GM21360 (cell line): ENCODE measurements around the gene PCDHGC4.

Source experiments
- ATAC-seq: cut with Tn5 transposase; IDR thresholded peaks from one replicate; pipeline ENCODE4 v1.9.1; 2021; ENCODE audit warnings: mild to moderate bottlenecking, moderate library complexity; ENCODE audit not compliant: unreplicated experiment

Gene PCDHGC4

DNA sequence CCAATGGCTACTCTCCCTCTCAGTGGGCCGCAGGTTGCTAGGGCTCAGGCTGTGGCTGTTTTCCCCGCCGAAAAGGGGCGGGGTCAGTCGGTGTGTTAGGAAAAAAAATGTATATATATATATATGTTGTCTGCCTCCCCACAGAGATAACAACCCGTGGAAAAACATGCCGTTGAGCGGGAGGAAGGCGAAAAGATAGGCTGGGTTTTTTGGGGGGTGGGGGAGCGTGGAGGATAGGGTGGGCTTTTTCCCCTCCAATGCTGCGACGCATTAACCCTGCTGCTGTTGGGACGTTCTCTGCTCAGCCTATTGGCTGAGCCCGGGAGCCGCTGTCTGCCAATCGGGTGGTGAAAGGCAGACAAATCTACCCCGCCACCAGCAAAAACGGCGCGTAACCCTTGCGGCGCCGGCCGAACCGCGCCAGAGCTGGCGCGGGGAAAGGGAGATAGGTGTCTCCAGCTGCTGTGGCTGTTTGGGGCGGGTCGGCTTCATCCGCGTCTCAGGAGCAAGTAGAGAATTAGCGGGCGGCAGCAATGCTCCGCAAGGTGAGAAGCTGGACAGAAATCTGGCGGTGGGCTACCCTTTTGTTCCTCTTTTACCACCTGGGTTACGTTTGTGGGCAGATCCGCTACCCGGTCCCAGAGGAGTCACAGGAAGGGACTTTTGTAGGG lies at the start of gene PCDHGC4:
Gene PCDHGC4, plus strand, starts transcription at position 390 of the 671 bp plus-strand sequence. Its CDS starts 144 bp downstream, at position 534.
- no peak for ATAC-seq

DNA sequence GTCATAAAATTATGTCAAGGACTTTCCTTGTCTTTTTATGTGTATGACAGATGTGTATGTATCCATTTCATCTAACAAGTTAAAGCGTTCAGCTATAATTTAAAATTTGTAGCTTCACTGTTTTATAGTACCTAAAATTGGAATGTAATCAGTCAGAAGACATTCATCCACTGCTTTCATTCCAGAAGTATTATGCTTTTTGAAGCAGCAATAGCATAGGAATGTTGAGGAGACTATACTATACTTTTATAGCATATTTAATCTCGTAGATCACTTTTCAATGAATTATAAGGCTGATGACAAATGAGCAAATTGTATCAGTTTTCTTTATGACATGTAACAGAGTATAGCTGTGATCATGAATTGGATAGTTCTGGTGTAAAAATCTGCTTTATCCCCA lies 47.6 kb upstream of the PCDHGC4 start:
- no peak for ATAC-seq

DNA sequence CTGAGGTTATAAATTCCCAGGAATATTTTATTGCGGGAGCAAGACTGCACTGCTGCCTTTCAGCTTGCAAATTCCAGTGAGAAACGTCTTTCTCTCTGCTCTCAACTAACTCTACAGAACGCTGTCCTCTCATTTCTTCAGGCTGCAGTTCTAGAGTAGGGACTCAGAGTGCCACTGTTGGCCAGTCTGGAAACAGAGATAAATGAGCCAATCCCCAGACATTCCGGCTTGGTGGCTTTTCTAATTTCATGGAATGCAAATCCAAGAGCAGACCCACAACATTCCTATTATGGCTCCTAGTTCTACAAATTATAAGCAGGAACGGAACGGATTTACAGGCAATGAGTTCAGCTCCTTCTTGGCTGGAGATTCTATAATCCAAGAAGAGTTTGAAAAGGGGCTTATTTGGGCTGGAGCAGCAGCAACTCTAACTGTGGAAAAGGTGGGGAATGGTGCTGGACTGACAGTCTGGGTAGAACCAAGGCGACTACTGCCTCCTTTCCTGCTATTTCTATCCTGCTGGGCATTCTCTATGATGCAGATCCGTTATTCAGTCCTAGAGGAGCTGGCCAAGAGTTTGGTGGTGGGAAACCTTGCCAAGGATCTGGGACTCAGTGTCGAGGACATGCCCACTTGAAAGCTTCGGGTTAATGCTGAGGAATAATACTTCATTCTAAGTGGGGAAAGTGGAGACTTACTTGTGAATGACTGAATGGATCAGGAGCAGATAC lies 45.3 kb upstream of the PCDHGC4 start:
- ATAC-seq: no peak

DNA sequence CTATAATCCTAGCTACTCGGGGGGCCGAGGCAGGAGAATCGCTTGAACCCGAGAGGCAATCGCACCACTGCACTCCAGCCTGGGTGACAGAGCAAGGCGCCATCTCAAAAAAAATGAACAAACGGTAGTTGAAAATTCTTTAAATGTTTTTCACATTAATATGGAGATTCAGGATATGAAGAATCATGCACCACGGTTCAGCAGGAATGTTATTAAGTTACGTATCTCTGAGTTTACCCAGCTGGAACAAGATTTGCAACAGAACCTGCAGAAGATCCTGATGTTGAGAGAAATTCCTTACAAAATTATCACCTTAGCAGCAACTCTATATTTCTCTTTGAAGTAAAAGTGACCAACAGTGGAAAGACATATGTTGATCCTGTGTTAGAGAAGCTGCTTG lies 44.5 kb upstream of the PCDHGC4 start:
- ATAC-seq: no peak

DNA sequence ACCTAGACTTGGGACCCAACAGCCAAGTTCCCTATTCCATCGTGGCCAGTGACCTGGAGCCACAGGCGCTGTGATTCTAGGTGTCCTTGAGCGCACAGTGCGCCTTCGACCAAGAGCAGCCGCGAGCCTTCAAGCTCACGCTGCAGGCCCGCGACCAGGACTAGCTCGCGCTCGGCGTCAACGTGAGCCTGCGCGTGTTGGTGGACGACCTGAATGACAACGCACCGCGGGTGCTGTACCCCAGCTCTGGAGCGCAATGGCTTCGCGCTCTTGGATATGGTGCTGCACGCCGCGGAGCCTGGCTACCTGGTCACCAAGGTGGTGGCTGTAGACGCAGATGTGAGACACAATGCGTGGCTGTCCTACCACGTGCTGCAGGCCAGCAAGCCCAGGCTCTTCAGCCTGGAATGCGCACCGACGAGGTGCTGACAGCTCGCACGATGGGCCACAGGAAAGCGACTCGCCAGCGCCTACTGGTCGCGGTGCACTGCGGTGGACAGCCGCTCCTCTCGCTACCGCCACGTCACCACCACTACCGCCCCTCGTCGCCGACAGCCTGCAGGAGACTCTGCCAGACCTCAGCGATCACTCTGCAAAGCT lies 43.2 kb upstream of the PCDHGC4 start:
- no peak for ATAC-seq

DNA sequence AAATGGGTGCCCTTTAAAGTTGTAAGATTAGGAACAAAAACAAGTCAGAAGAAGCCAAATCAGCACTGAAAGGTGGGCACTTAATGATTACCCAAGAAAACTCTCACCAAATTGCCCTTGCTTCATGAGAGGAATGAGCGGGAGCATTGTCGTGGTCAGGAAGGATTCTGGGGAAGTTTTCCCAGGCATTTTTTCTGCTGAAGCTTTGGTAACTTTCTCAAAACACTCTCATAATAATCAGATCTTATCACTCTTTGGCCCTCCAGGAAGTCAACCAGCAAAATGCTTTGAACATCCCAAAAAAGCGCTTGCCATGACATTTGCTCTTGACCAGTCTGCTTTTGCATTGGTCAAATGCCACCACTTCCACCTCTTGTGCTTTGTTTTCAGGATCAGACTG lies 19.5 kb upstream of the PCDHGC4 start:
- no peak for ATAC-seq

DNA sequence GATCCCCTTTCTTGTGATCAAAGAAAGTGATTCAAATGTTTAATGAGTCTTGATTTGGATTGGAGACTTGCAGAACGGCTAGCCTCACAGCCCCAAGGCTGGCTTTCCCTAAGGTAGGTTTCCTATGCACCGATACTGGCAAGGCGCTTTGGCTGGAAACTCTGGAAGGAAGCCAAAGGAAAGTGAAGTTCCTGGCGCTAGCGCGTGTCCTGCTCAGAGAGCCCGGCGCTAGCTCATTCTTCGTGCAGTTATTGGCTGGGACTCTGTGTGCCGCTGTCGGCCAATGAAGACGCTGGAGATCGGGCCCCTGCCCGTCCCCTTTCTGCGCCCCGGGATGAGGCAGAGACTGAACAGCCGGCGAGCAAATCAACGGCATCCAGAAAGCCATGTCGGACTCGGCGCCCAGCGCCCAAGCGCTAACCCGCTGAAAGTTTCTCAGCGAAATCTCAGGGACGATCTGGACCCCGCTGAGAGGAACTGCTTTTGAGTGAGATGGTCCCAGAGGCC lies 9.2 kb upstream of the PCDHGC4 start, which contains the start of gene PCDHGC3:
Gene PCDHGC3, plus strand, starts transcription at position 342 of the 507 bp plus-strand sequence. Its CDS starts 151 bp downstream, at position 493.
- peak; percentile 97 for ATAC-seq

DNA sequence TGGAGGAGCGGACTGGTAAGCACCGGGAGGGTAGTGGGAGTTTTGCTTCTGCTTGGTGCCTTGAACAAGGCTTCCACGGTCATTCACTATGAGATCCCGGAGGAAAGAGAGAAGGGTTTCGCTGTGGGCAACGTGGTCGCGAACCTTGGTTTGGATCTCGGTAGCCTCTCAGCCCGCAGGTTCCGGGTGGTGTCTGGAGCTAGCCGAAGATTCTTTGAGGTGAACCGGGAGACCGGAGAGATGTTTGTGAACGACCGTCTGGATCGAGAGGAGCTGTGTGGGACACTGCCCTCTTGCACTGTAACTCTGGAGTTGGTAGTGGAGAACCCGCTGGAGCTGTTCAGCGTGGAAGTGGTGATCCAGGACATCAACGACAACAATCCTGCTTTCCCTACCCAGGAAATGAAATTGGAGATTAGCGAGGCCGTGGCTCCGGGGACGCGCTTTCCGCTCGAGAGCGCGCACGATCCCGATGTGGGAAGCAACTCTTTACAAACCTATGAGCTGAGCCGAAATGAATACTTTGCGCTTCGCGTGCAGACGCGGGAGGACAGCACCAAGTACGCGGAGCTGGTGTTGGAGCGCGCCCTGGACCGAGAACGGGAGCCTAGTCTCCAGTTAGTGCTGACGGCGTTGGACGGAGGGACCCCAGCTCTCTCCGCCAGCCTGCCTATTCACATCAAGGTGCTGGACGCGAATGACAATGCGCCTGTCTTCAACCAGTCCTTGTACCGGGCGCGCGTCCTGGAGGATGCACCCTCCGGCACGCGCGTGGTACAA lies 8.5 kb upstream of the PCDHGC4 start:
- ATAC-seq: peak; percentile 29

DNA sequence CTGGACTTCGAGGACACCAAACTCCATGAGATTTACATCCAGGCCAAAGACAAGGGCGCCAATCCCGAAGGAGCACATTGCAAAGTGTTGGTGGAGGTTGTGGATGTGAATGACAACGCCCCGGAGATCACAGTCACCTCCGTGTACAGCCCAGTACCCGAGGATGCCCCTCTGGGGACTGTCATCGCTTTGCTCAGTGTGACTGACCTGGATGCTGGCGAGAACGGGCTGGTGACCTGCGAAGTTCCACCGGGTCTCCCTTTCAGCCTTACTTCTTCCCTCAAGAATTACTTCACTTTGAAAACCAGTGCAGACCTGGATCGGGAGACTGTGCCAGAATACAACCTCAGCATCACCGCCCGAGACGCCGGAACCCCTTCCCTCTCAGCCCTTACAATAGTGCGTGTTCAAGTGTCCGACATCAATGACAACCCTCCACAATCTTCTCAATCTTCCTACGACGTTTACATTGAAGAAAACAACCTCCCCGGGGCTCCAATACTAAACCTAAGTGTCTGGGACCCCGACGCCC lies 7.7 kb upstream of the PCDHGC4 start:
- ATAC-seq: no peak

DNA sequence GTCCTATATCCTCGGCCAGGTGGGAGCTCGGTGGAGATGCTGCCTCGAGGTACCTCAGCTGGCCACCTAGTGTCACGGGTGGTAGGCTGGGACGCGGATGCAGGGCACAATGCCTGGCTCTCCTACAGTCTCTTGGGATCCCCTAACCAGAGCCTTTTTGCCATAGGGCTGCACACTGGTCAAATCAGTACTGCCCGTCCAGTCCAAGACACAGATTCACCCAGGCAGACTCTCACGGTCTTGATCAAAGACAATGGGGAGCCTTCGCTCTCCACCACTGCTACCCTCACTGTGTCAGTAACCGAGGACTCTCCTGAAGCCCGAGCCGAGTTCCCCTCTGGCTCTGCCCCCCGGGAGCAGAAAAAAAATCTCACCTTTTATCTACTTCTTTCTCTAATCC lies 7.0 kb upstream of the PCDHGC4 start:
- ATAC-seq: no peak

DNA sequence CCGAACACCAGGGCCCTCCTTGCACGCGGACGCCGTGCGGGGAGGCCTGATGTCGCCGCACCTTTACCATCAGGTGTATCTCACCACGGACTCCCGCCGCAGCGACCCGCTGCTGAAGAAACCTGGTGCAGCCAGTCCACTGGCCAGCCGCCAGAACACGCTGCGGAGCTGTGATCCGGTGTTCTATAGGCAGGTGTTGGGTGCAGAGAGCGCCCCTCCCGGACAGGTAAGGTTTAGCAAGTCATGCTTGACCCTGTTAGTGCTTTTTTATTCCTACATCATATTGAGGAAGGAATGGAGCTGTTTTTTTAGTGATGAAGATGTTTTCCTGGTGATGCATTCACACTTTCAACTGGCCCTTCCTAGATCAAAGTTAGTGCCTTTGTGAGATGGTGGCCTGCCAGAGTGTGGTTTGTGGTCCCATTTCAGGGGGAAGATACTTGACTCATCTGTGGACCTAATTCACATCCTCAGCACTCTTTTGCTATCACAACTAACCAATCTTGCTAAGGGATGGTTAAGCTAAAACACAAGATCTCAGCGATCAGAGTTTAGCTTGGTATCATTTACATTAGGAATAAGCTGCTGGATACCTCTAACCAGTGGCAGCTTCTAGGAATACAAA lies 6.4 kb upstream of the PCDHGC4 start:
- no peak for ATAC-seq

DNA sequence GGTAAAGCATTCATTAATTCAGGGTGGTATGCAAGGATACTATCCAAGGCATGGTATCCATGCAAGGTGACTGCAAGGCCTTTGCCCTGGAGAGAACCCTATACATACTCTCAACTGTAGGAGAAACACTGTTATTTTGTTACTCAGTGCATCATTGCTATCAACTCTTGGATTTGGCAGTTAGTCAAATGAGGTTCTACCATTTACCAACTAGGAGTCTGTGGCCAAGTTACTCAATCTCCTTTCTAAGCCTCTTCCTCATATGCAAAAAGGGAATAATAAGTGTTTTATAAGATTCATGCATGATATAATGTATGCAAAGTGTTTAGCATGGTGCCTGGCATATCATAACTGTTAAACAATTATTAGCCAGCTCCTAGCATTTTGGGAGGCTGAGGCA lies 5.1 kb upstream of the PCDHGC4 start:
- ATAC-seq: no peak

DNA sequence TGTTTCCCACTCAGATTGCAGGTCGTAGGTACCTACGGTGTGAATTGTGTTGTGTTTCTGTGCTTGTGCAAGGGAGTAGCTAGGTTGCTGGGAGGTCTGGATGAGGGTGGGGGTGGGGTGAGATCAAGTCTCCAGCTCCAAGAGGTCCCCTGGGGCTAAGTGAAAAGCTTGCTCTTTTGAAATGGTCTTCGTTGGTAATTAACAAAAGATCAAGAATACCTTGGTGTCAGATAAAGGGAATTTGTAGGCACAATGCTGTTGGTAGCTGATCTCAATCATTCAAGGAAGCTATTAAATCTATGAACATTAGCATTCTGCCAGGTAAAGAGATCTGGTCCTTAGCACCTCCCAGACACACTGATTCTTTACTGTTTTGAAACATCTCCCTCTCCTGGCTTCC lies 928 bp upstream of the PCDHGC4 start:
- ATAC-seq: no peak

DNA sequence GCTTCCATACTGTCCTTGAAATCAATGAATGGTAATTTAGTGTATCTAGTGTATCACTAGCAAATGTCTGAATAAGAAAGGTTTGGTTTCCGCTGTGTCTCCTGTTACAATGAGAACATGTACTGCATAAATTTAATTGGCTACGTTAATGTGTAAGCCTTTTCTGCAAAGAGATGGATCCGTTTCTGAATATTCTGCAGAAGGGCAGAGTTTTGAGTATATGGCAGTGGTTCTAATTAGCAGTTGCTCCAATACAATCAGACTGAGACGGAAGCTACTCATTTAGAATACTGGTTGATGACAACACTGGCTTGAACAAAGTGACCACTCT lies 555 bp upstream of the PCDHGC4 start:
- ATAC-seq: no peak

DNA sequence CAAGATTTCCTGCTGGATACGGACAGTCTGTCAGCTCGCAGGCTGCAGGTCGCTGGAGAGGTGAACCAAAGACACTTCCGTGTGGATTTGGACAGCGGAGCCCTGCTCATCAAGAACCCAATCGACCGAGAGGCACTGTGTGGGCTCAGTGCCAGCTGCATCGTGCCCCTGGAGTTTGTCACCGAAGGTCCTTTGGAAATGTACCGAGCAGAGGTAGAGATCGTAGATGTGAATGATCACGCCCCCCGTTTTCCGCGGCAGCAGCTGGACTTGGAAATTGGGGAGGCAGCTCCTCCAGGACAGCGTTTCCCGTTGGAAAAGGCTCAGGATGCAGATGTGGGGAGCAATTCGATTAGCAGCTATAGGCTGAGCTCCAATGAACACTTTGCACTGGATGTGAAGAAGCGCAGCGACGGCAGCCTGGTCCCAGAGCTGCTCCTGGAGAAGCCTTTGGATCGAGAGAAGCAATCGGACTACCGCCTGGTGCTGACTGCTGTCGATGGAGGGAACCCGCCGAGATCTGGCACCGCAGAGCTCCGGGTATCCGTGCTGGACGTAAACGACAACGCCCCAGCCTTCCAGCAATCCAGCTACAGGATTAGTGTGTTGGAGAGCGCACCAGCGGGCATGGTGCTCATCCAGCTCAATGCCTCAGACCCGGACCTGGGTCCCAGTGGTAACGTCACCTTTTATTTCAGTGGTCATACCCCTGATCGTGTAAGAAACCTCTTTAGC lies 658 bp downstream of the PCDHGC4 start:
- ATAC-seq: no peak

DNA sequence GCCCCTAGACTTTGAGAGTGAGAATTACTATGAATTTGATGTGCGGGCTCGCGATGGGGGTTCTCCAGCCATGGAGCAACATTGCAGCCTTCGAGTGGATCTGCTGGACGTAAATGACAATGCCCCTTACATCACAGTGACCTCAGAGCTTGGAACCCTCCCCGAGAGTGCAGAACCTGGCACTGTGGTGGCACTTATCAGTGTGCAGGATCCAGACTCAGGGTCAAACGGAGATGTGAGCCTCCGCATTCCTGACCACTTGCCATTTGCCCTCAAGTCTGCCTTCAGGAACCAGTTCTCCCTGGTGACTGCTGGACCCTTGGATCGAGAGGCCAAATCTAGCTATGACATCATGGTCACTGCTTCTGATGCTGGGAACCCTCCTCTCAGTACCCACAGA lies 1.3 kb downstream of the PCDHGC4 start:
- no peak for ATAC-seq

DNA sequence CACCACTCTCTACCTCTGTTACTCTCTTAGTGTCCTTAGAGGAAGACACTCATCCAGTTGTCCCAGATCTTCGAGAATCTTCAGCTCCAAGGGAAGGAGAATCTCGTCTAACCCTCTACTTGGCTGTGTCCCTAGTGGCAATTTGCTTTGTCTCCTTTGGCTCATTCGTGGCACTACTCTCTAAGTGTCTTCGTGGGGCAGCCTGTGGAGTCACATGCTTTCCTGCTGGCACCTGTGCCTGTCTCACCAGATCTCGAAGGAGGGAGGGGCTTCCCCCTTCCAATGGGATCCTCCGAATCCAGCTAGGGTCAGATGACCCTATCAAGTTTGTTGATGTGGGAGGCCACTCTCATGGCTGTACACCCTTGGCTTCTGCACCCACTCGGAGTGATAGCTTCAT lies 2.3 kb downstream of the PCDHGC4 start:
- ATAC-seq: no peak

DNA sequence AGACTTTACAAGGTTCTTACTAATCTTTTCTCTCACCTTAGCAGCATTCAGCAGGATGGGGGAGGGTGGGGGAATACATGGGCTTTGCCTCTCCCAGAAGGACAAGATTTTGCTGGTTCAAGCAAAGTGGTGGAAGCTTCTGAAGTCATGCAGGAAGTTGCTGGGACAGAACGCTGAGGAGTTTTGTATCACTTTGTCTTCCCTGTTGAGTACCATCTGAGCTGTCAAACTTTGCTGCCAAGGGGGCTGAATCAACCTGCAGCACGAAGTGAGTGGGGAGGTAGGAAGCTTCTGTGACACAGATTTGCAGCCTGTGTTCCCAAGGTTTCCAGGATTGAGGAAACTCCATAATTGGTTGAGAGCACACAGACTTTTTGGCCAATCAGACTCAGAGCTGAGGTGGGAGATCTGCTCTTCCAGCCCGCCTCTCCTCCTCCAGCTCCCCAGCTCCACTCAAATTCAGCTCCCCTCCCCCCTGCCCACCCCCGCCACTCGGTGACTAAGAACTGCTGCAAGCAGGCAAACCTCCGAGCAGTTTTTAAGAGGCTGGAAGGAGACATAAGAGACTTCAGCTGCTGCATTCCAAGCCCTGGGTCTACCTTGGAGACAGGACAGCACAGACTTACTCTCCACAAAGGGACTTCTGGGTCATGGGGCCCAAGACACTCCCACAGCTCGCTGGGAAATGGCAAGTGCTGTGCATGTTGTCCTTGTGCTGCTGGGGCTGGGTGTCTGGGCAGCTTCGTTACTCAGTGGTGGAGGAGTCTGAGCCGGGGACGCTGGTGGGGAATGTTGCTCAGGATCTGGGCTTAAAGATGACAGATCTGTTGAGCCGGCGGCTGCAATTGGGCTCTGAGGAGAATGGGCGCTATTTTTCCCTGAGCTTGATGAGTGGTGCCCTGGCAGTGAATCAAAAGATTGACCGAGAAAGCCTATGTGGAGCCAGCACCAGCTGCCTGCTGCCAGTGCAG lies 4.0 kb downstream of the PCDHGC4 start, which contains the start of gene PCDHGC5:
Gene PCDHGC5, plus strand, starts transcription at position 491 of the 971 bp plus-strand sequence. Its CDS starts 160 bp downstream, at position 651.
- ATAC-seq: no peak

DNA sequence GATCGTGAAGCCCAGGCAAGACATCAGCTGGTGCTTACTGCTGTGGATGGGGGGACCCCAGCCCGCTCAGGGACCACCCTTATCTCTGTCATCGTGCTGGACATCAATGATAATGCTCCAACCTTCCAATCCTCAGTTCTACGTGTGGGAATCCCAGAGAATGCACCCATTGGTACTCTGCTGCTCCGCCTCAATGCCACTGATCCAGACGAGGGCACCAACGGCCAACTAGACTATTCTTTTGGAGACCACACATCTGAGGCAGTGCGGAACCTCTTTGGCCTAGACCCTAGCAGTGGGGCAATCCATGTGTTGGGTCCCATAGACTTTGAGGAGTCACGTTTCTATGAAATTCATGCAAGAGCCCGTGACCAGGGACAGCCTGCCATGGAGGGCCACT lies 5.0 kb downstream of the PCDHGC4 start:
- no peak for ATAC-seq
